ENCODE measurements around the gene AGA. TPM values are rescaled to one million over a fixed set of nuclear protein-coding genes. Genes with fewer than 3 reads are reported as not detected.

The AGA gene
- total RNA-seq, 1 experiment from 2014 or later: 13.8 TPM

DNA sequence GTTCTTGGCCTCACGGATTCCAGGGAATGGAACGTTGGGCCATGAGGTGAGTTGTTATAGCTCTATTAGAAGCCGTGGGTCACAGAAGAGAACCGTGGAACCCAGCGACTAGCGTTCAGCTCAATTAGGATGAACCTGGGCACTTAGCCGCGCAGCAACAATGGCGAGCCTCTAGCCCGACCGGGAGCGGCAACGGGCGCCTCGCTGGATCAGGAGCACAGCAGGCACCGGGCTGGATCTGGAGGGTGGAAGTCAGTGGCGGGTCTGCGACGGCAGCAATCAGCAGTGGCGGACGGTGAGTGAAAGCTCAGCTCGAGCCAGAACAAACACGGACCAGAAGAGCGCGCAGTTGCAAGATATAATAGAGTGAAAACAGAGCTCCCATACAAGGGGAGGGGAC, 34.2 kb downstream of the AGA start:
- Histone ChIP-seq H3K4me3 (no peak overlapping the region), H3K27ac (no peak overlapping the region), H3K79me2 (ENCODE audit: low read depth) (no peaks in the 10 kb centered on the region), H2AFZ (no peak overlapping the region), H4K20me1 (ENCODE audit: insufficient read depth) (no peaks in the 10 kb centered on the region), H3K9me3 (ENCODE audit: insufficient read depth, low read depth) (no peaks in the 10 kb centered on the region), H3K9me2 (ENCODE audit: insufficient read depth) (no peaks in the 10 kb centered on the region), H3K36me3 (ENCODE audit: low read depth) (no peaks in the 10 kb centered on the region), H3K4me1 (replicated peaks; ENCODE audit: insufficient read depth) (no peaks in the 10 kb centered on the region), H3K4me2 (no peak overlapping the region), H3F3A (ENCODE audit: insufficient read depth, low read depth) (no peaks in the 10 kb centered on the region), H3K27me3 (ENCODE audit: insufficient read depth, low read depth) (no peaks in the 10 kb centered on the region)
- TF ChIP-seq, protein P1, sequence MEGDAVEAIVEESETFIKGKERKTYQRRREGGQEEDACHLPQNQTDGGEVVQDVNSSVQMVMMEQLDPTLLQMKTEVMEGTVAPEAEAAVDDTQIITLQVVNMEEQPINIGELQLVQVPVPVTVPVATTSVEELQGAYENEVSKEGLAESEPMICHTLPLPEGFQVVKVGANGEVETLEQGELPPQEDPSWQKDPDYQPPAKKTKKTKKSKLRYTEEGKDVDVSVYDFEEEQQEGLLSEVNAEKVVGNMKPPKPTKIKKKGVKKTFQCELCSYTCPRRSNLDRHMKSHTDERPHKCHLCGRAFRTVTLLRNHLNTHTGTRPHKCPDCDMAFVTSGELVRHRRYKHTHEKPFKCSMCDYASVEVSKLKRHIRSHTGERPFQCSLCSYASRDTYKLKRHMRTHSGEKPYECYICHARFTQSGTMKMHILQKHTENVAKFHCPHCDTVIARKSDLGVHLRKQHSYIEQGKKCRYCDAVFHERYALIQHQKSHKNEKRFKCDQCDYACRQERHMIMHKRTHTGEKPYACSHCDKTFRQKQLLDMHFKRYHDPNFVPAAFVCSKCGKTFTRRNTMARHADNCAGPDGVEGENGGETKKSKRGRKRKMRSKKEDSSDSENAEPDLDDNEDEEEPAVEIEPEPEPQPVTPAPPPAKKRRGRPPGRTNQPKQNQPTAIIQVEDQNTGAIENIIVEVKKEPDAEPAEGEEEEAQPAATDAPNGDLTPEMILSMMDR (conservative IDR thresholded peaks at IDR 0.05): no peak
- TF ChIP-seq EZH2 (IDR thresholded peaks at IDR 0.05; ENCODE audit: low read depth): no peak
- CTCF ChIA-PET: no interaction called here
- POLR2A ChIA-PET (ENCODE audit: unreplicated experiment): no interaction called here
- no TSS peak for BruUV-seq (replicated peaks)
- no peak for DNase-seq
- intact Hi-C loops (cut with micrococcal nuclease; ENCODE audit: unreplicated experiment): no loop called here

DNA sequence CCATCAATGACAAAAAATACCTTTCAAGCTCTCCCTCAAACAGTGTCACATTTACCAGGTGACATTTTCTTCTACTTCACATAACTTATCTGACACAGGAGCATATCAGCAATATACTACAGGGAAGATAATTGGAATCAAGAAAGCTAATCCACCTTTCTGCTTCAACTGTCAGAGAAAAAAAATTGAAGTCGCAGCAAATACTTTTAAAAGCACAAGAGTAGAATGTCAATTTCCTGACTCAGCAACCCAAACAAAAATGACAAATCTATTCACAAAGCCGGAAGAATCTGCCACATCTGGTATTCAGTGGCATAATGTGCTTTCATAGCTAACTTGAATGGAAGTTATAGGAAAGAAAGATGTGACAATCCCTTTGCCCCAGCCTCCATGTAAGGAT, 36.7 kb downstream of the AGA start:
- H3K9me2 ChIP-seq (ENCODE audit: insufficient read depth): no peaks in the 10 kb centered on the region
- no peaks in the 10 kb centered on the region for H4K20me1 ChIP-seq (ENCODE audit: insufficient read depth)
- no peaks in the 10 kb centered on the region for H3K27me3 ChIP-seq (ENCODE audit: insufficient read depth, low read depth)
- no peaks in the 10 kb centered on the region for H3F3A ChIP-seq (ENCODE audit: insufficient read depth, low read depth)
- H3K27ac ChIP-seq: no peak overlapping the region
- no peaks in the 10 kb centered on the region for H3K9me3 ChIP-seq (ENCODE audit: insufficient read depth, low read depth)
- ChIA-PET CTCF (no interaction called here), POLR2A (ENCODE audit: unreplicated experiment) (no interaction called here)
- DNase-seq: no peak
- no peak overlapping the region for H3K4me3 ChIP-seq
- no peak overlapping the region for H3K4me2 ChIP-seq
- no peaks in the 10 kb centered on the region for H3K79me2 ChIP-seq (ENCODE audit: low read depth)
- no TSS peak for BruUV-seq (replicated peaks)
- TF ChIP-seq EZH2 (IDR thresholded peaks at IDR 0.05; ENCODE audit: low read depth): no peak
- TF ChIP-seq, protein P1 (conservative IDR thresholded peaks at IDR 0.05): no peak
- H3K36me3 ChIP-seq (ENCODE audit: low read depth): no peaks in the 10 kb centered on the region
- no peaks in the 10 kb centered on the region for H3K4me1 ChIP-seq (replicated peaks; ENCODE audit: insufficient read depth)
- intact Hi-C loops (cut with micrococcal nuclease; ENCODE audit: unreplicated experiment): no loop called here
- H2AFZ ChIP-seq: no peak overlapping the region

DNA sequence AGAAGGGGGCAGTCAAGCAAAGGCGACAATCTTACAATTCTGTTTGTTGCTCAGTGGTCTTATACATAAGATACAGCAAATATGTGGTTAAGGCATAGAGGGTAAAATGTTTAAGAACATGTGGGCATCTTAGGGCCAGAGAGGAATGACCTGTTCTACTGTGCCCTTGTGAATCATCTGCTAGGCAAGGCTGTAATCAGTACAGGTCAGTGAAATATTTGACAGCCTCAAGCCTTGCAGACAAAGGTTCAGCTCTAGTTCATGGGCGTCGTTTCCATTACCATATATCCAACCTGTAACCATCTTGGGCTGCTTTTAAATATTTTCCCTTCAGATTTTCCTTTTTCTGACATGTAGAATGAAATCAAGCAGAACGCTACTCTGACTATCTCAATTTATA, 37.3 kb downstream of the AGA start:
- Histone ChIP-seq H3F3A (ENCODE audit: insufficient read depth, low read depth) (no peaks in the 10 kb centered on the region), H3K27me3 (ENCODE audit: insufficient read depth, low read depth) (no peaks in the 10 kb centered on the region), H3K79me2 (ENCODE audit: low read depth) (no peaks in the 10 kb centered on the region), H3K27ac (no peak overlapping the region), H3K4me3 (no peak overlapping the region), H3K4me1 (replicated peaks; ENCODE audit: insufficient read depth) (no peaks in the 10 kb centered on the region), H3K36me3 (ENCODE audit: low read depth) (no peaks in the 10 kb centered on the region), H2AFZ (no peak overlapping the region), H4K20me1 (ENCODE audit: insufficient read depth) (no peaks in the 10 kb centered on the region), H3K9me3 (ENCODE audit: insufficient read depth, low read depth) (no peaks in the 10 kb centered on the region), H3K9me2 (ENCODE audit: insufficient read depth) (no peaks in the 10 kb centered on the region), H3K4me2 (no peak overlapping the region)
- intact Hi-C loops (cut with micrococcal nuclease; ENCODE audit: unreplicated experiment): no loop called here
- no TSS peak for BruUV-seq (replicated peaks)
- DNase-seq: no peak
- ChIA-PET POLR2A (ENCODE audit: unreplicated experiment) (no interaction called here), CTCF (no interaction called here)
- TF ChIP-seq EZH2 (IDR thresholded peaks at IDR 0.05; ENCODE audit: low read depth): no peak
- TF ChIP-seq, protein P1 (conservative IDR thresholded peaks at IDR 0.05): no peak
